ENCODE results near the gene QKI.

DNA sequence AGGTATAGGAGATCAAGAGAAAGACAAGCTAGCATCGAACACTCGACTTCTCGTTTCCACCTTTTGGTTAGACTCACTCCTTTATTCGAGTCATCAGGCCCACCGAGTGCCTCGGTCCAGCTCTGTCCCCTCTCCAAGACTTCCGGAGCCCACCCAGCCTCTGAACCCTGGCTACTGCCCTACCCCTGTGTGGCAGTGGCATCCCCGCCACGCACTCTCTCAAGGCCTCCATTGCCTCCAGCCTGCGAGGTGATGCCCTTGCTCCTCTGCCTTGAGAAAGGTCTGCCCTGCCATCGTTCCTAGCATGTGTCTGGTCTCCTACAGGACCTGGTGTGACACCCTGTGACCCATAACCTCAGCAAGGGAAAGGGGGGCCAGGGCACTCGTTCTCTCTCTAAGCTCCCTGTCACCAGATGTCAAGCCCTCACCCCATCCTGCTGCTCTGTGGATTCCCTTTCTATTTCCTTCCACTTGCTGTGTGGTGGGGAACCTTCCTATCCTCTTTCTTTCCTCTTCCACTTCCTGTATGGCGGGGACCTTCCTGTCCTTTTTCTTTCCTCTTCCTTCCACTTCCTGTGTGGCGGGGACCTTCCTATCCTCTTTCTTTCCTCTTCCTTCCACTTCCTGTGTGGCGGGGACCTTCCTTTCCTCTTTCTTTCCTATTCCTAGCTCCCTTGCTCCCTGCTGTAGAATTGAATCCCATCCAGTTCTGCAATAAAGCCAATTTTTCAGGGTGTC, 44.7 kb upstream of the QKI start:
- TF ChIP-seq, protein P1, sequence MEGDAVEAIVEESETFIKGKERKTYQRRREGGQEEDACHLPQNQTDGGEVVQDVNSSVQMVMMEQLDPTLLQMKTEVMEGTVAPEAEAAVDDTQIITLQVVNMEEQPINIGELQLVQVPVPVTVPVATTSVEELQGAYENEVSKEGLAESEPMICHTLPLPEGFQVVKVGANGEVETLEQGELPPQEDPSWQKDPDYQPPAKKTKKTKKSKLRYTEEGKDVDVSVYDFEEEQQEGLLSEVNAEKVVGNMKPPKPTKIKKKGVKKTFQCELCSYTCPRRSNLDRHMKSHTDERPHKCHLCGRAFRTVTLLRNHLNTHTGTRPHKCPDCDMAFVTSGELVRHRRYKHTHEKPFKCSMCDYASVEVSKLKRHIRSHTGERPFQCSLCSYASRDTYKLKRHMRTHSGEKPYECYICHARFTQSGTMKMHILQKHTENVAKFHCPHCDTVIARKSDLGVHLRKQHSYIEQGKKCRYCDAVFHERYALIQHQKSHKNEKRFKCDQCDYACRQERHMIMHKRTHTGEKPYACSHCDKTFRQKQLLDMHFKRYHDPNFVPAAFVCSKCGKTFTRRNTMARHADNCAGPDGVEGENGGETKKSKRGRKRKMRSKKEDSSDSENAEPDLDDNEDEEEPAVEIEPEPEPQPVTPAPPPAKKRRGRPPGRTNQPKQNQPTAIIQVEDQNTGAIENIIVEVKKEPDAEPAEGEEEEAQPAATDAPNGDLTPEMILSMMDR (IDR thresholded peaks at IDR 0.05 in 4 of 5, conservative IDR thresholded peaks at IDR 0.05 in 1 of 5), result no peak
- no peak for TF ChIP-seq POLR2A (IDR thresholded peaks at IDR 0.05)

Measured in gastrocnemius medialis (tissue), 4 donors.